Esophagus squamous epithelium (tissue), 5 donors: ENCODE results near the gene PTPRN2. TPM values are rescaled to one million over a fixed set of nuclear protein-coding genes. Genes with fewer than 3 reads are reported as not detected.

ENCODE experiments used
- DNase-seq: peaks from one replicate; lab custom pipeline; 2025; lab: John Stamatoyannopoulos, UW
- H3K27ac ChIP-seq, 4 donors: fragments of 200-600 bp; sonication (generic); one replicate each; pipeline ENCODE4 v1.5.1; 2016 to 2019; ENCODE audit warnings: mild to moderate bottlenecking in 1 of 4
- H3K27me3 ChIP-seq, 4 donors: fragments of 200-600 bp; sonication (generic); 1 replicate in 3 of 4; 2 replicates in 1 of 4; pipeline versions ENCODE4 v1.5.1 to v1.6.0; 2017 to 2021; ENCODE audit warnings: antibody characterized with exemption in 1 of 4
- H3K36me3 ChIP-seq, 3 donors: fragments of 200-600 bp; sonication (generic); one replicate each; pipeline ENCODE4 v1.5.1; 2016 to 2019
- H3K4me1 ChIP-seq, 3 donors: fragments of 200-600 bp; sonication (generic); one replicate each; pipeline ENCODE4 v1.5.1; 2017 to 2019
- H3K4me3 ChIP-seq, 4 donors: fragments of 200-600 bp; sonication (generic); 1 replicate in 3 of 4; 2 replicates in 1 of 4; pipeline ENCODE4 v1.5.1; 2016 to 2019; ENCODE audit warnings: mild to moderate bottlenecking in 2 of 4, moderate library complexity in 1 of 4
- H3K9me3 ChIP-seq, 3 donors: fragments of 200-600 bp; sonication (generic); one replicate each; pipeline ENCODE4 v1.5.1; 2016 to 2019
- POLR2A ChIP-seq, 4 donors: fragments of 450-650 bp; IDR thresholded peaks; one replicate each; pipeline ENCODE4 v1.6.1; 2017; ENCODE audit warnings: antibody characterized with exemption in 4 of 4, mild to moderate bottlenecking in 4 of 4, moderate library complexity in 3 of 4
- WGBS, 2 donors: methylation state at CpG; one replicate each; pipeline ENCODE4 v1.1.5; 2018; 5-methylcytosine and 5-hydroxymethylcytosine counted together
- intact Hi-C: fragments of 100-400 bp; cut with DNase I; formaldehyde crosslinking; loops from one replicate; pipeline ENCODE4 v1.15.0; 2022
- total RNA-seq, 4 donors: library from RNA; depleted of rRNA; stranded (reverse); fragments of >200 nt; gene quantifications; one replicate each; pipeline ENCODE4 v1.1.0, GENCODE V29; 2016
- TF ChIP-seq, protein P1 (sequence below), 6 experiments: fragments of 450-650 bp in 4 of 6; fragments of 200-600 bp in 2 of 6; sonication (generic) in 2 of 6; IDR thresholded peaks; one replicate each; pipeline ENCODE4 v1.5.1; 2016 to 2019; ENCODE audit warnings: antibody characterized with exemption in 6 of 6, mild to moderate bottlenecking in 4 of 6, moderate library complexity in 4 of 6
- donor health status: DM: yes; HTN: yes; CAD: no.

Gene PTPRN2
- total RNA-seq, 4 donors from 2014 or later: 0.38 to 2.7 (median 1.0) TPM

DNA sequence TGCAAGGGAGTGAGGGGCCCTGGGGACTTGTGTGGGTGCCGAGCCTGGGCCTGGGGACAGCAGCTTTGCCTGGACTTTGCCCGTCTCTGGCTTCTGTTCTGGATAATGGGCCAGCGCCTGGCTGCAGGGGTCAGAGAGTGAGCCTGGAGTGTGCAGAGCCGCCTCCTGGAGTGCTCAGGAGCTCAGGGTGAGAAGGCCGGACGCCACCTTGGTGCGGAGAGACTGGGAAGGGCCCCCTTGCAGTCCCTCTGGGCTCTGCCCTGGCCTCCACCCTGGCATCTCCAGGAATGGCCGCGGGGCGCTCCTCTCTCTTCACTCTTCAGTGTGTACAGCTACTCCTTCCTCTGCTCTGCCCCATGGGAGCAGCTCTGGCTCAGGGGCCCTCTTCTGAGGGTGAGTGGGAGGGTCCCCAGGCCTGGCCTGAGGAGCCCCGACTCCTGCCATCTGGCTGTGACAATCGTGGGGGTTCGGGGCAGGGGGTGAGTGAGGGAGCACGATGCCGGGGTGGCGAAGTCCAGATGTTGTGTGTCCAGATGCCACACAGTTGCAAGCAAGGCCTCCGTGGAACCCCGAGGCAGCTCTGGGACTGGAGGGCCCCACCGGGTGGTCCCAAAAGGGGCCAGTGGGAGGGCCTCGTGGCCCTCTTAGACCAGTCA lies 1063.7 kb downstream of the PTPRN2 start:
- Histone ChIP-seq H3K9me3 (no peaks in the 10 kb centered on the region), H3K27ac (no peak overlapping the region), H3K4me1 (no peaks in the 10 kb centered on the region), H3K4me3 (no peak overlapping the region), H3K27me3 (peaks cover 0 to 21% (median 0%) of the 10 kb centered on the region in 4 donors), H3K36me3 (no peaks in the 10 kb centered on the region)
- TF ChIP-seq, protein P1, sequence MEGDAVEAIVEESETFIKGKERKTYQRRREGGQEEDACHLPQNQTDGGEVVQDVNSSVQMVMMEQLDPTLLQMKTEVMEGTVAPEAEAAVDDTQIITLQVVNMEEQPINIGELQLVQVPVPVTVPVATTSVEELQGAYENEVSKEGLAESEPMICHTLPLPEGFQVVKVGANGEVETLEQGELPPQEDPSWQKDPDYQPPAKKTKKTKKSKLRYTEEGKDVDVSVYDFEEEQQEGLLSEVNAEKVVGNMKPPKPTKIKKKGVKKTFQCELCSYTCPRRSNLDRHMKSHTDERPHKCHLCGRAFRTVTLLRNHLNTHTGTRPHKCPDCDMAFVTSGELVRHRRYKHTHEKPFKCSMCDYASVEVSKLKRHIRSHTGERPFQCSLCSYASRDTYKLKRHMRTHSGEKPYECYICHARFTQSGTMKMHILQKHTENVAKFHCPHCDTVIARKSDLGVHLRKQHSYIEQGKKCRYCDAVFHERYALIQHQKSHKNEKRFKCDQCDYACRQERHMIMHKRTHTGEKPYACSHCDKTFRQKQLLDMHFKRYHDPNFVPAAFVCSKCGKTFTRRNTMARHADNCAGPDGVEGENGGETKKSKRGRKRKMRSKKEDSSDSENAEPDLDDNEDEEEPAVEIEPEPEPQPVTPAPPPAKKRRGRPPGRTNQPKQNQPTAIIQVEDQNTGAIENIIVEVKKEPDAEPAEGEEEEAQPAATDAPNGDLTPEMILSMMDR (IDR thresholded peaks at IDR 0.05): no peak
- TF ChIP-seq POLR2A (IDR thresholded peaks at IDR 0.05): no peak
- DNase-seq: no peak
- no CpG with 5 or more reads among the region's 20 CpGs for WGBS, 2 donors
- intact Hi-C loops: no loop called here

DNA sequence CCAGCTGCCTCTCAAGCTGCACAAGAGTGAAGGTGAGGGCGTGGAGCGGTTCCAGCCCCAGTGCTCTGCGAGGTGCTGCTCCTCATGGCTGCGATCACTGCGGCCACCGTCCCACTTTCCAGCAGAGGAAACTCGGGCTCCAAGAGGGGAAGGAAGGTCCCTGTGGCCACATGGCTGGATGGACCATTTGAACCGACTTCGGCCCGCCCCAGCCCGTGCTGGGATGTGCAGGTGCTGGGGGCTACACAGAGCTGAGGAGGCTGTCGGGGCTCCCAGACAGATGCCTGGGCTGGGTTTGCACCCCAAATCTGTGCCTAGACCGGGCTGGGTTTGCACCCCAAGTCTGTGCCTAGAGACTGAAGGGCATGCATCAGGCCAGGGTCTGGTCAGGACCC lies 1064.3 kb downstream of the PTPRN2 start:
- no peaks in the 10 kb centered on the region for H3K9me3 ChIP-seq
- DNase-seq: no peak
- no peak overlapping the region for H3K27ac ChIP-seq
- no peaks in the 10 kb centered on the region for H3K4me1 ChIP-seq
- 91% methylated on average over 10 of the region's 13 CpGs; no CpG with 5 or more reads in 1 of the 2 donors for WGBS, 2 donors
- no peak overlapping the region for H3K4me3 ChIP-seq
- peaks cover 0 to 21% (median 0%) of the 10 kb centered on the region in 4 donors for H3K27me3 ChIP-seq
- intact Hi-C loops: no loop called here
- no peak for TF ChIP-seq POLR2A (IDR thresholded peaks at IDR 0.05)
- TF ChIP-seq, protein P1 (IDR thresholded peaks at IDR 0.05): no peak
- no peaks in the 10 kb centered on the region for H3K36me3 ChIP-seq

DNA sequence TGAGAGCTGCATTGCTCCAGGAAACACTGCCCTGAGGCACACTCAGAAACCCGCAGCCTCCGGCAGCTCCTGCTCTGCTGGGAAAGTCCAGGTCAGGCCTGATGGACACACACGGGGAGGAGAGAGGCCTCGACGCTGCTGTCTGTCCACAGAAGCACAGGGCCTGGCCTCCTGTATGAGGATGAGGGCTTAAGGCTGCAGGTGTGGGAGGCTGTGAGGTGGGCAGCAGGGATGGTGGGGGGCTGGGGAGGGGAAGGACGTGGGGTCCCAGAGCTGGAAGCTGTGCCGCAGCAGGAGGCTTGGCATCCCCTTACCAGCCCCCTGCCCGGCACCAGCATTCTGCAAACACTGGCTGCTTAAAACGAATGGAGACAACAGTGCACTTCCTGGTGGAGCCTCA lies 1064.7 kb downstream of the PTPRN2 start:
- Histone ChIP-seq H3K4me1 (no peaks in the 10 kb centered on the region), H3K4me3 (no peak overlapping the region), H3K9me3 (no peaks in the 10 kb centered on the region), H3K36me3 (no peaks in the 10 kb centered on the region), H3K27me3 (peaks cover 0 to 21% (median 0%) of the 10 kb centered on the region in 4 donors), H3K27ac (no peak overlapping the region)
- DNase-seq: no peak
- no peak for TF ChIP-seq POLR2A (IDR thresholded peaks at IDR 0.05)
- TF ChIP-seq, protein P1 (IDR thresholded peaks at IDR 0.05): no peak
- intact Hi-C loops: no loop called here
- 57 to 67% methylated on average over 5 to 7 of the region's 9 CpGs for WGBS, 2 donors

DNA sequence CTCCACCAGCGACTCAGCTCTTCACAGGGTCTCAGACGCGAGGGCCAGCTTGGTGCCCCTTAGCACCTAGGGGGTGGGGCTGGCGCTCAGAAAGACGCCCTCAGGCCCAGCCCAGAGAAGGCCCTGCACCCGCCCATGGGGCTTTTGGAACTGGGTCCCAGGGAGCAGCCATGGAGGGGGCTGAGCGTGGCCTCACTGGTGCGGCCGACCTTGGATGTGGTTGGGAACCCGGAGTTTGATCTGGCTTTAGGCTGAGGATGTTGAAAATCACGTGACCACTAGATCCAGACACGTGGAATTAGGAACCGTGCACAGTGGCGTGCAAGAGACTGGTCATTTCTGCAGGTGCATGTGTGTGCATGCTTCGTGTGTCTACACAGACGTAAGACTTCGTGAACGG lies 1065.4 kb downstream of the PTPRN2 start:
- no peak overlapping the region for H3K27ac ChIP-seq
- H3K36me3 ChIP-seq: no peaks in the 10 kb centered on the region
- no peaks in the 10 kb centered on the region for H3K9me3 ChIP-seq
- H3K4me3 ChIP-seq: no peak overlapping the region
- intact Hi-C loops: no loop called here
- no peak for DNase-seq
- H3K27me3 ChIP-seq: peaks cover 0 to 27% (median 0%) of the 10 kb centered on the region in 4 donors
- 77 to 95% methylated on average over 3 to 9 of the region's 18 CpGs for WGBS, 2 donors
- no peaks in the 10 kb centered on the region for H3K4me1 ChIP-seq
- TF ChIP-seq, protein P1 (IDR thresholded peaks at IDR 0.05): no peak
- TF ChIP-seq POLR2A (IDR thresholded peaks at IDR 0.05): no peak

DNA sequence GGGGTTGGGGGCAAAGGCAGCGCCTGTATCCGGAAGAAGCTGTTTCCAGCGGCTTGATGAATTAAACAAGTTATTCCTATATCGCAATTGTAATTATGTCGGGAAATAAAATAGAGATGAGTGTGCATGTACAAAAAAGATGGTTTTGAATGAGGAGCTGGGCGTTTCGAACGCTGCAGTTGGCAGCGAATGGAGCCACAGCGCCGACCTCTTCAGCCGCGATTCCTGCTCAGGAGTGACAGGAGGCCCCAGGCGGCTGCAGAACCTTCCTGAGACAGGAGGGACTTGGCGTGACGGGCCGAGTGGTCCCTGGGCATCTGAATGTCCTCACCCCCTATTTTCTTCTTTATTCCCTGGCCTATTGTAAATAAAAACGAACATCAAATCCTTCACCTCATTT lies 1065.9 kb downstream of the PTPRN2 start:
- no peak overlapping the region for H3K27ac ChIP-seq
- TF ChIP-seq, protein P1 (IDR thresholded peaks at IDR 0.05): no peak
- no peak for TF ChIP-seq POLR2A (IDR thresholded peaks at IDR 0.05)
- intact Hi-C loops: no loop called here
- WGBS, 2 donors: 86 to 88% methylated on average over 17 to 18 of the region's 18 CpGs
- no peak for DNase-seq
- H3K4me3 ChIP-seq: no peak overlapping the region
- peaks cover 0 to 31% (median 0%) of the 10 kb centered on the region in 4 donors for H3K27me3 ChIP-seq
- H3K4me1 ChIP-seq: no peaks in the 10 kb centered on the region
- no peaks in the 10 kb centered on the region for H3K36me3 ChIP-seq
- H3K9me3 ChIP-seq: no peaks in the 10 kb centered on the region
